HG03460 (cell line): Measurements from ENCODE around the gene FAM174C.

Source experiments
- ATAC-seq: cut with Tn5 transposase; IDR thresholded peaks from one replicate; pipeline ENCODE4 v1.9.1; 2021; ENCODE audit not compliant: unreplicated experiment

FAM174C gene

GRCh38 chr19:1284293-1284978 is 9.1 kb downstream of the FAM174C start:
- ATAC-seq: no peak

GRCh38 chr19:1284979-1285736 is 9.8 kb downstream of the FAM174C start:
- ATAC-seq: no peak

GRCh38 chr19:1285737-1286360 is 10.5 kb downstream of the FAM174C start, which contains the start of gene EFNA2:
Gene EFNA2 (plus strand): TSS chr19:1285873. CDS start chr19:1286169, 296 bp downstream.
- ATAC-seq: no peak

GRCh38 chr19:1286487-1287353 is 11.4 kb downstream of the FAM174C start:
- ATAC-seq: no peak

- no peak for ATAC-seq
Observed at GRCh38 chr19:1287354-1288225, 12.3 kb downstream of the FAM174C start.

GRCh38 chr19:1288226-1288612 is 12.9 kb downstream of the FAM174C start:
- no peak for ATAC-seq

DNA sequence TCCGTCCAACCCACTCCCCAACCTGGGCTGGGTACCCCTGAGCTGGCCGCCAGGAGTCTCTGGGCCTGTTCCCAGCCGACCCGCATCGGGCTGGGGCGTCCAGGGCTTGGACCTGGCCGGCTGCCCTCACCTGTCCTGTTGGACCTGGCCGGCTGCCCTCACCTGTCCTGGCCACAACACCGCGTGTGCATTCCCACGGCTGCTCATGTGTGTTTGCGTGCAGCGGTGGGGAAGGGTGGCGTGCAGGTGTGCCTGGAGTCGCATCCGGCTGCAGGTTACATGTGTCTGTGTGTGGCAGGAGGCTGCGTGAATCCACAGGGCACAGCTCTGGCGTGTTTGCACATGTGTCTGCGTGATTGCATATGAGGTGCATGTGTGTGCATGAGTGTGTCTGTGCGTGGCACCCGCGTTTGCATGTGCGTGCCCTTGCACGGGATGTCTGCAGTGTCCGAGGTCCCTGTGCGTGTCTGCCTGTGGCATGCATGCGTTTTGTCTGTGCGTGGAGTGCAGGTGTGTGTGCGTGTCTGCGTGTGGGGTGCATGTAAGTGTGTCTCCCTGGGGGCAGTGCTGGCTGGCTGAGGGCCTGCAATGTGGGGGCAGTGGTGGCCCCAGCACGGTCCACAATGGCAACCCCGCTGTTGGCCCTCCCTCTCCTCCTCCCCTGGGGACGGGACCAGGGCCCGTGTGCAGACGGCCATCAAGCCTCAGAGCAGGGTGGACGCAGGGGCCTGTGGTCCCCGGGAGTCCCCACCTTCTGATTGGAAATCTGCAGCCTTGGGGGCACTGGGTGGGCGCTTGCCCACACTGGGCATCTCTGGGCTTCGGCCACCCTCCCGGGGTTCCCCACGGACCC is 13.7 kb downstream of the FAM174C start:
- ATAC-seq: no peak

DNA sequence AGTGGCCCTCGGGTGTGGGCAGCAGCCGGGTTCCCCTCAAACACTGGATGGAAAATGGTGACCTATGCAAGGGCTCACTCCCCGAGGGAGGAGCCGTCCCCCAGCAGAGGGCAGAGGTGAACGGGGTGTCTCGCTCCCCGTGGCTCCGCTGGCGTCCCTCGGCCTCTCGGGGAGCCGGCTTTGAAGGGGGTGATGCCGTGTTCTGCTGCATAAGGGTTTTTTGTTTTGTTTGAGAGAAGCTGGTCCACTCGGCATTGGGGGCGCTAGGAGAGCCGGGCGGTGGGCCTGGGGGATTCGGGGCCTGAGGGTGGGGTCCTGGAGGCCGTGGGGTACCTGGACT is 14.3 kb downstream of the FAM174C start:
- no peak for ATAC-seq

GRCh38 chr19:1290196-1290702 is 14.9 kb downstream of the FAM174C start:
- ATAC-seq: no peak

DNA sequence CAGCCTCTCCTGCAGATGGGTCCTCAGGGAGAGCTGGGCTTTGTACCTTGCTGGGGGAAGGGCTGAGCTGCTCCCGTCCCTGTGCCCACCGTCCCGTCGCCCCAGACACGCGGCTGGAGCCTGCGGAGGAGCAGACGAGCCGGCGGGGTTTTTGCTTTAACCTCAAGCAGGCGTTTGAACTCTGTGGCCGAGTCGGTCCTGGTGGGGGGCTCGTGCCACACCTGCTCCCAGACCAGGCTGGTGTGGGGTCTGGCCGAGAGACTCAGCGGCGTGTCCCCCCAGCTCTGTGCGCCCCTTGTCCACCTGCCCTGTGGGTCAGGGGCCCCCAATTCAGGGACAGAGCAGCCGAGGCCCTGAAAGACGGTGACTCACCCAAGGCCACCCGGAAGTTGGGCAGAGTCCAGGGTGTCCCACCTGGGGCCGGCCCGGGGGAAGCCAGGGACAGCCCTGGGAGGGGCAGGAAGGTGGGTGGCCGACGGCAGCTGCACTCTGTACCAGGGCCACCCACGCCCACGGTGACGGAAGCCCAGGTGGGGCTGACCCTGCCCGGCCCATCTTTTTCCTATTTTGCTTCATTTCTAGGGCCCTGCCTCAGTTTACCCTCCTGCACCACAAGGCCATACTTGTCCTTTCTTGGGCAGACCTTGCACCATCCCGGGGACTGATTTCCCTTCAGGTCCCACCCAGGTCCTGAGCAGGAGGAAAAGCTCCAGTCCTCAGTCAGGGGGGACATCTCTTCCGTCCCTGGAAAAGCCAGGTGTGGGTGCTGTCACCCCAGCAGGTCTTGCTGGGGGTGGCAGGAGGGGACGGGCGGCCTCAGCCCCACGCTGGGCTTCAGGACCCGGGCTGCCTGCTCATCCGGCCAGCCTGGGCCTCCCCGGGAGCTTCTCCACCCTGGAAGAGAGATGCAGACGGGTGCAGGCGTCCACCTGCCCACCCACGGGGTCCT is 15.6 kb downstream of the FAM174C start:
- ATAC-seq: no peak

DNA sequence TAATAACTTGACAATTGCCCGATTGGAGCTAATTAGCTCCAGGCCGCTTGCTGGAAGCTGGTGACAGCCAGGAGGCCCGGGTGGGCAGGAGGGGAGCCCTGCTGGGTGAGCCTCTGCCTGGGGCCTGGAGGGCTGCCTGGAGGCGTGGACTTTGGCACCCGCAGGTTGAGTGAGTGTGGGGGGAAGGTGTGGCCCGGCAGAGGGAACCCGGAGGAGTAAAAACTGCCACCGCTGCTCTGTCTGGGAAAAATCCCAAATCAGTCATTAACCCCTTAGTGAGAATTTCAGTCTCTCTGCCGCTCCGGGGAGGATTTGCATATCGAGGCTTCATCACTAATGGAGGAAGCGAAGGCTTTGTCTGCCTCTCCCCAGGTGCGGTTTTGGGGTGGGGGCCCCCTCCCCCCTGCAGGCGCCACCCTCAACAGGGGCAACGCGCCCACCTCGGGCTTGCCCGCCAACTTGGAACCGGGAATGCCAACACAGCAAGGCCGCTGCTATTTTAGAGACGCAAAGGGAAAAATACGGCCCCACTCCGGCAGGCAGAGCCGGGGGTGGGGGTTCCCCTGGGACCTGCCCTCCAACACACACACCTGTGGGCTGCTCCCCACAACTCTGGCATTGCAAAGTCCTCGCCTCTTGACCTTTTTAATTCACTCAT is 16.6 kb downstream of the FAM174C start:
- no peak for ATAC-seq

DNA sequence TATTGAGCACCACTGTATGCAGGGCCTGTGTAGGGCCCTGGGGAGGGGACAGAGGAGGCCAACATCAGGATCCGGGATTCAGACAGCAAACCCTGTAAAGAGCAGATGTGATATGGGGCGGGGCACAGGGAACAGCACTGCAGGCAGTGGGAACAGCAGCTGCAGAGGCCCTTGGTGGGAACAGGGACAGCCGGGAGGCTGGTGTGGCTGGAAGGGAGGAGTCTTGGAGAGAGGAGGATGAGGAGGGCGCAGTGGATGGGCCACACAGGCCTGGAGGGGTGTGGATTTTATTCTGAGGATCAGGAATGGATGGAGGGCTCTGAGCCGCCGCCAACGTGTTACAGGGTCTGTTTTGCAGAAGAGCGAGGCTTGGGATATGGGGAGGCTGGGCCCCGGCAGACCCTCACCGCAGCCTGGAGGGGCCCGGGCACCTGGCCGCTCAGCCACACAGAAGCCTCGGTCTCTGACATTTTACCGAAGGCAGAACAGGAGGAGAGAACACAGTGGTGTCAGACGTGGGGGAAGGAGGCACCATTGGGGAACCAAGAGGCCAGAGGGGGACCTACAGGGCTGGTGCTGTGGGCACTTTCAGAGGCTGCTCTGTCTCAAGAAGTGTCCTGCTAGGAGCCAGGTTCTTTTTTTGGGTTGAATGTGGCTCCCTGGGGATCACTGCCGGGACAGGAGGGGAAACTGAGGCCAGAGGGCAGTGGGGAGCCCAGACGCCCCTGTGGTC is 17.3 kb downstream of the FAM174C start:
- ATAC-seq: no peak

- ATAC-seq: no peak
Observed at GRCh38 chr19:1293782-1294604, 18.7 kb downstream of the FAM174C start.

DNA sequence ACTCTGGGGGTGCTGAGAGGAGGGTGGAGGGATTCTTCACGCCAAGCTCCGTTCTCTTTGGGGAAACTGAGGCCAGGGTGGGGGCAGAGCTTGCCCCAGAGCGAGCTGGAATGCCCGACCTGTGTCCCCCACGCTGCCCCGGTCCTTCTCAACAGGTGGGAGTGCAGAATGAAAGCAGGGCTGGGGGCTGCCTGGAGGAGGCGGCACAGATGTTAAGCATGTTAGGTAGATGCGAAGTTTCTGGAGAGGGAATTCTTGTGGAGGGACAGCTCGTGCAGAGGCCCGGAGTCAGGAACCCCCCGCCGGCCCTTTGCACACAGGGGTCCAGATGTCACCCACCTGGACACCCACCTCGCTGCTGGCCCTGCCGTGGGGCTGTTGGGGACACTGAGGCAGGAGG is 19.4 kb downstream of the FAM174C start:
- no peak for ATAC-seq

DNA sequence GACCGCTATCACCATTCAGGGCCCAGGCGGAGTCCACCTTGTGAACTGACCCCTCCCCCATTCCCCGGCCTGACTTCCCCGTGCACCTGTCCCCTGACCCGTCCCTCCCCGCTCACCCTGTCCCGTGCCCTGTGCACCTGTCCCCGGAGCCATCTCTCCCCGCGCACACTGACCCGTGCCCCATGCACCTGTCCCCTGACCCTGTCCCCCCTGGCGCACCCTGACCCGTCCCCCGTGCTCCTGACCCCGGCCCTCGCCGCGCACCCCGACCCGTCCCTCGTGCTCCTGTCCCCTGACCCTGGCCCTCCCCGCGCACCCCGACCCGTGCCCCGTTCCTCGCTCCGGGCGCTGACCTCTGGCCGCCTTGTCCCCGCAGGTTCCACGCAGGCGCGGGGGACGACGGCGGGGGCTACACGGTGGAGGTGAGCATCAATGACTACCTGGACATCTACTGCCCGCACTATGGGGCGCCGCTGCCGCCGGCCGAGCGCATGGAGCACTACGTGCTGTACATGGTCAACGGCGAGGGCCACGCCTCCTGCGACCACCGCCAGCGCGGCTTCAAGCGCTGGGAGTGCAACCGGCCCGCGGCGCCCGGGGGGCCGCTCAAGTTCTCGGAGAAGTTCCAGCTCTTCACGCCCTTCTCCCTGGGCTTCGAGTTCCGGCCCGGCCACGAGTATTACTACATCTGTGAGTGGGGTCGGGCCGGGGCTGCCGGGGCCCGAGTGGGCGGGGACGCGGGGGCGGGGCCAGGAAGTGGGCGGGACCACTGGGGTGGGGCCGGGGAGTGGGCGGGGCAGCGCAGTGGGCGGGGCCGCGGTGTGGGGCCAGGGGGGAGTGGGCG is 20.1 kb downstream of the FAM174C start:
- ATAC-seq: no peak
